OCI-LY3 (cell line): ENCODE measurements around the gene TPM1.

Source experiments
- H2AFZ ChIP-seq: fragments of 200-600, 300-600 bp; shearing (Covaris generic); 2 replicates; pipeline ENCODE4 v1.6.0; 2014; ENCODE audit warnings: antibody characterized with exemption, low read depth, low read length
- H3K27ac ChIP-seq: fragments of 200-600, 300-600 bp; sonication (generic); 2 replicates; pipeline ENCODE4 v1.5.1; 2014; ENCODE audit warnings: mild to moderate bottlenecking, low read length, moderate library complexity, mixed read lengths
- H3K27me3 ChIP-seq: fragments of 200-600, 300-600 bp; sonication (generic); 2 replicates; pipeline ENCODE4 v1.6.1; 2014; ENCODE audit warnings: low read depth, low read length, mixed read lengths
- H3K36me3 ChIP-seq: fragments of 200-600, 300-600 bp; sonication (generic); replicated peaks from 2 replicates; pipeline ENCODE3; 2014; ENCODE audit warnings: low read depth, low read length, mixed read lengths
- H3K4me1 ChIP-seq: fragments of 300-600, 200-600 bp; sonication (generic); 2 replicates; pipeline ENCODE4 v1.6.1; 2014; ENCODE audit warnings: low read length, mixed read lengths
- H3K4me2 ChIP-seq: fragments of 200-600, 300-600 bp; sonication (generic); 2 replicates; pipeline ENCODE4 v1.6.1; 2014; ENCODE audit warnings: low read length, mixed read lengths
- H3K4me3 ChIP-seq: fragments of 300-600, 200-600 bp; sonication (generic); 2 replicates; pipeline ENCODE4 v1.5.1; 2014; ENCODE audit warnings: antibody characterized with exemption, mild to moderate bottlenecking, low read length, moderate library complexity
- H3K79me2 ChIP-seq: fragments of 300-600, 200-600 bp; shearing (Covaris generic); 2 replicates; pipeline ENCODE4 v1.6.1; 2014; ENCODE audit warnings: mild to moderate bottlenecking, low read length, mixed read lengths
- H3K9ac ChIP-seq: fragments of 300-600, 200-600 bp; shearing (Covaris generic); 2 replicates; pipeline ENCODE4 v1.6.0; 2014; ENCODE audit warnings: mild to moderate bottlenecking, low read length, moderate library complexity
- H3K9me3 ChIP-seq: fragments of 200-600, 300-600 bp; shearing (Covaris generic); 2 replicates; pipeline ENCODE4 v1.6.1; 2014; ENCODE audit warnings: low read length, mixed read lengths; ENCODE audit not compliant: insufficient read depth
- H4K20me1 ChIP-seq: fragments of 200-600, 300-600 bp; sonication (generic); 2 replicates; pipeline ENCODE4 v1.6.1; 2016; ENCODE audit warnings: low read length, mixed read lengths; ENCODE audit not compliant: insufficient read depth
- CTCF ChIP-seq: fragments of 200-600, 300-600 bp; sonication (generic); IDR thresholded peaks from 2 replicates; pipeline ENCODE4 v1.5.1; 2014; ENCODE audit warnings: antibody characterized with exemption, low read length, low read depth
- EZH2phosphoT487 ChIP-seq: fragments of 200-600 bp; shearing (Covaris generic); IDR thresholded peaks from 2 replicates; pipeline ENCODE4 v1.6.1; 2018; ENCODE audit warnings: antibody characterized with exemption, mixed run types, low read depth

The TPM1 gene

GRCh38 chr15:63044077-63044644 lies 1.6 kb downstream of the TPM1 start:
- Histone ChIP-seq H3K36me3 (no peaks in the 10 kb centered on the region), H3K9ac (no peak overlapping the region), H3K9me3 (no peaks in the 10 kb centered on the region), H3K4me3 (no peak overlapping the region), H2AFZ (no peak overlapping the region), H3K27ac (no peak overlapping the region), H4K20me1 (no peaks in the 10 kb centered on the region), H3K27me3 (peaks cover 37% of the 10 kb centered on the region), H3K4me2 (no peak overlapping the region), H3K4me1 (peaks cover 6% of the 10 kb centered on the region), H3K79me2 (no peaks in the 10 kb centered on the region)
- TF ChIP-seq CTCF (no peak), EZH2phosphoT487 (no peak)

GRCh38 chr15:63044645-63045464 lies 2.3 kb downstream of the TPM1 start:
- H3K27ac ChIP-seq = no peak overlapping the region
- TF ChIP-seq CTCF (no peak), EZH2phosphoT487 (no peak)
- no peaks in the 10 kb centered on the region for H3K9me3 ChIP-seq
- no peak overlapping the region for H3K9ac ChIP-seq
- H3K4me2 ChIP-seq = no peak overlapping the region
- H3K4me1 ChIP-seq = peaks cover 12% of the 10 kb centered on the region
- no peaks in the 10 kb centered on the region for H4K20me1 ChIP-seq
- H2AFZ ChIP-seq = no peak overlapping the region
- H3K4me3 ChIP-seq = no peak overlapping the region
- H3K27me3 ChIP-seq = peaks cover 44% of the 10 kb centered on the region
- no peaks in the 10 kb centered on the region for H3K79me2 ChIP-seq
- no peaks in the 10 kb centered on the region for H3K36me3 ChIP-seq

- no peaks in the 10 kb centered on the region for H3K36me3 ChIP-seq
- no peaks in the 10 kb centered on the region for H3K79me2 ChIP-seq
- no peak overlapping the region for H3K4me2 ChIP-seq
- no peak for TF ChIP-seq EZH2phosphoT487
- TF ChIP-seq CTCF = no peak
- H3K27ac ChIP-seq = no peak overlapping the region
- no peak overlapping the region for H2AFZ ChIP-seq
- no peaks in the 10 kb centered on the region for H3K9me3 ChIP-seq
- H3K27me3 ChIP-seq = peaks cover 44% of the 10 kb centered on the region
- no peak overlapping the region for H3K9ac ChIP-seq
- H4K20me1 ChIP-seq = no peaks in the 10 kb centered on the region
- peaks cover 12% of the 10 kb centered on the region for H3K4me1 ChIP-seq
- H3K4me3 ChIP-seq = no peak overlapping the region
Measured at GRCh38 chr15:63045465-63045840, 2.9 kb downstream of the TPM1 start.

GRCh38 chr15:63045879-63046278 lies 3.3 kb downstream of the TPM1 start:
- peaks cover 44% of the 10 kb centered on the region for H3K27me3 ChIP-seq
- no peak overlapping the region for H3K27ac ChIP-seq
- no peak overlapping the region for H2AFZ ChIP-seq
- H3K9ac ChIP-seq = no peak overlapping the region
- no peak overlapping the region for H3K4me2 ChIP-seq
- no peaks in the 10 kb centered on the region for H3K9me3 ChIP-seq
- TF ChIP-seq CTCF = no peak
- TF ChIP-seq EZH2phosphoT487 = no peak
- no peaks in the 10 kb centered on the region for H3K79me2 ChIP-seq
- H3K4me3 ChIP-seq = no peak overlapping the region
- H3K36me3 ChIP-seq = no peaks in the 10 kb centered on the region
- peaks cover 12% of the 10 kb centered on the region for H3K4me1 ChIP-seq
- H4K20me1 ChIP-seq = no peaks in the 10 kb centered on the region
